Brain pericyte (primary cell): ENCODE results near the gene TJAP1.
"Not testable (repeated sequence)": the region's sequence is repeated elsewhere in the genome, so short reads cannot be mapped to it uniquely, and the experiment has no call there.

ENCODE experiments used
- DNase-seq: peaks from one replicate; pipeline ENCODE4 v3.0.0-alpha.2; 2012; ENCODE audit warnings: low read depth, low spot score

The TJAP1 gene

GRCh38 chr6:43524483-43524961, 47.2 kb downstream of the TJAP1 start:
- DNase-seq: no peak

- DNase-seq: no peak
Measured at GRCh38 chr6:43532201-43532600, 54.8 kb downstream of the TJAP1 start.

- not testable (repeated sequence) for DNase-seq
Measured at GRCh38 chr6:43538986-43539385, 61.6 kb downstream of the TJAP1 start.

- DNase-seq: not testable (repeated sequence)
Measured at GRCh38 chr6:43539409-43539808, 62.0 kb downstream of the TJAP1 start.

GRCh38 chr6:43540507-43540906, 63.1 kb downstream of the TJAP1 start:
- DNase-seq: no peak

GRCh38 chr6:43541774-43542471, 64.6 kb downstream of the TJAP1 start:
- no peak for DNase-seq

- no peak for DNase-seq
Measured at GRCh38 chr6:43544461-43544860, 67.1 kb downstream of the TJAP1 start.

- DNase-seq: no peak
Measured at GRCh38 chr6:43547222-43547621, 69.9 kb downstream of the TJAP1 start.
